ENCODE results near the gene MCL1.

DNA sequence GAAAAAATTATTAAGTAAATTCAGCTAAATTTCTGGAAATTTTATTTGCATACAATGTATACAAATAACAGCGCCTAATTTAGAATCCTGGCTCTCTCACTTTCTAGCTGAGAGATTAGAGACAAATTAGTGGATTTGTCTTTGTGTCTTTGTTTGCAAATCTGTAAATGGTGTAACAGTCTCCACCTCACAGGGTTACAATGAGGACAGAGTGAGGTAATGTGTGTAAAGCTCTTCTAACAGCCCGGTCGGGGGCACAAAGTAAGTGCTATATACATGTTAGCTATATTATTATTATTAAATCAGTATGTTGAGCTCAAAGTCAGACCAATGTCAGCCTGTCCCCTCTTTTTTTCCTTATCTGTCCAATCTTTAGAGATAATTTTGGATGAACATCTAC is 35.2 kb downstream of the MCL1 start:
- TF ChIP-seq POLR2A (IDR thresholded peaks at IDR 0.05) (no peak), EP300 (IDR thresholded peaks at IDR 0.05) (no peak), POLR2AphosphoS5 (IDR thresholded peaks at IDR 0.05) (no peak)
- TF ChIP-seq, protein P1, sequence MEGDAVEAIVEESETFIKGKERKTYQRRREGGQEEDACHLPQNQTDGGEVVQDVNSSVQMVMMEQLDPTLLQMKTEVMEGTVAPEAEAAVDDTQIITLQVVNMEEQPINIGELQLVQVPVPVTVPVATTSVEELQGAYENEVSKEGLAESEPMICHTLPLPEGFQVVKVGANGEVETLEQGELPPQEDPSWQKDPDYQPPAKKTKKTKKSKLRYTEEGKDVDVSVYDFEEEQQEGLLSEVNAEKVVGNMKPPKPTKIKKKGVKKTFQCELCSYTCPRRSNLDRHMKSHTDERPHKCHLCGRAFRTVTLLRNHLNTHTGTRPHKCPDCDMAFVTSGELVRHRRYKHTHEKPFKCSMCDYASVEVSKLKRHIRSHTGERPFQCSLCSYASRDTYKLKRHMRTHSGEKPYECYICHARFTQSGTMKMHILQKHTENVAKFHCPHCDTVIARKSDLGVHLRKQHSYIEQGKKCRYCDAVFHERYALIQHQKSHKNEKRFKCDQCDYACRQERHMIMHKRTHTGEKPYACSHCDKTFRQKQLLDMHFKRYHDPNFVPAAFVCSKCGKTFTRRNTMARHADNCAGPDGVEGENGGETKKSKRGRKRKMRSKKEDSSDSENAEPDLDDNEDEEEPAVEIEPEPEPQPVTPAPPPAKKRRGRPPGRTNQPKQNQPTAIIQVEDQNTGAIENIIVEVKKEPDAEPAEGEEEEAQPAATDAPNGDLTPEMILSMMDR (IDR thresholded peaks at IDR 0.05): no peak

All from gastroesophageal sphincter (tissue), 3 donors.